ENCODE data around the gene BRF1. TPM values are rescaled to one million over a fixed set of nuclear protein-coding genes. Genes with fewer than 3 reads are reported as not detected.

The BRF1 gene
- total and polyA plus RNA-seq, 2 of the 13 experiments (the other 11 are each of a cell fraction or from before 2014, with no cell fraction given), result 5.1 to 11.0 TPM

DNA sequence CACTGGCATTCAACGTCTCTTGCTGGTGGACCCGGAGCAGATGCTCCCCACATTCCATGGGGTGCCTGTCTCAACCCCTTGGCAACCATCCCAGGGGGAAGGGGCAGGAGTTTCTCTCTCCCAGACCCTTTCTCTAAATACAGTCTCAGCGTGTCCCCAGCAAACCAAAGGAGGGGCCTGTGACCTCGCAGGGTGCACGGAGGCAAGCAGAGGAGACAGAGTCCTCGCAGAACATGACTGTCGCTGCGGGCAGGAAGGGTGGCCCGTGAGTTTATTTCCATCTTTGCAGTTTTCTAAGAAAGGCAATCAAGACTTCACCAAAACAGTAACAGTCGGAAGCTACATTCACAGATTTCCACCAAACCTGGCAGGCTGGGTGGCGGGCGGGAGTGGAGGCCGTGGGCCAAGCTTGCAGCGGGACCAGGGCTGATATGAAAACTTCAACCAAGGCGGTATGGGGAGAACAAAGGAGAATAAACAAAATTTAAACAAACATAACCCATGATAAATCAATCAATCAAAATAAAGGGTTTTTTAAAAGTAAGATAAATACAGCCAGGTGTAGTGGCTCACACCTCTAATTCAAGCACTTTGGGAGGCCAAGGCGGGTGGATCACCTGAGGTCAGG, 18.6 kb downstream of the BRF1 start:
- Histone ChIP-seq H3K79me2 (ENCODE audit: insufficient read depth, low read length) (peaks cover 34% of the 10 kb centered on the region), H3K4me3 (replicated peaks in 1 of 3; ENCODE audit: insufficient read depth in 1 of 3, low read depth in 2 of 3, low read length in 3 of 3) (no peak overlapping the region), H3K27ac (ENCODE audit: extremely low read length, insufficient read depth, low read length) (no peak overlapping the region), H3K4me2 (ENCODE audit: low read depth, low read length) (no peak overlapping the region), H3K4me1 (ENCODE audit: insufficient read depth, low read length) (peaks cover 6% of the 10 kb centered on the region; the same call in 1 of the 2 replicates), H3K27me3 (ENCODE audit: control insufficient read depth in 1 of 2, insufficient read depth in 2 of 2, low read length in 2 of 2) (no peaks in the 10 kb centered on the region), H4K20me1 (ENCODE audit: insufficient read depth, low read length) (peaks cover 11% of the 10 kb centered on the region; the same call in 1 of the 2 replicates), H2AFZ (ENCODE audit: low read length) (no peak overlapping the region), H3K36me3 (replicated peaks in 1 of 2; ENCODE audit: control insufficient read depth in 1 of 2, insufficient read depth in 2 of 2, low read length in 2 of 2) (peaks cover 7 to 19% of the 10 kb centered on the region in 2 experiments; a peak in 3 of 5 replicates), H3K9me3 (ENCODE audit: low read length) (no peaks in the 10 kb centered on the region), H3K9ac (ENCODE audit: insufficient read depth, low read depth, low read length) (no peak overlapping the region)
- 83% methylated on average over 16 of the region's 16 CpGs for WGBS (ENCODE audit: low lambda C conversion rate)
- intact Hi-C loops (cut with micrococcal nuclease; ENCODE audit: unreplicated experiment), result no loop called here
- DNase-seq (ENCODE audit: low spot score) (no peak), FAIRE-seq (no peak), ATAC-seq (peak; percentile 26; the same call in 1 of the 3 replicates)
- in situ Hi-C loops (cut with HindIII; ENCODE audit: extremely low pct_ligation_motif_present, low pct_unique_long_range_greater_than_20kb), result loop anchor here (5.0 kb wide), 1 partner anchor 80 kb away; no protein-coding TSS in a partner anchor
- ChIA-PET POLR2A (no interaction called here), CTCF (ENCODE audit: low intra/inter-chr PET ratio, low total read pairs) (no interaction called here)
- TF ChIP-seq MED1 (CRISPR knock-in tag; IDR thresholded peaks at IDR 0.05) (no peak), MAFK (conservative IDR thresholded peaks at IDR 0.05 in 1 of 2, IDR thresholded peaks at IDR 0.05 in 1 of 2; ENCODE audit: low read length in 2 of 2) (no peak), YY1 (IDR thresholded peaks at IDR 0.05; ENCODE audit: insufficient read depth, insufficient replicate concordance, low read depth, low read length) (no peak)
- TF ChIP-seq, protein P1, sequence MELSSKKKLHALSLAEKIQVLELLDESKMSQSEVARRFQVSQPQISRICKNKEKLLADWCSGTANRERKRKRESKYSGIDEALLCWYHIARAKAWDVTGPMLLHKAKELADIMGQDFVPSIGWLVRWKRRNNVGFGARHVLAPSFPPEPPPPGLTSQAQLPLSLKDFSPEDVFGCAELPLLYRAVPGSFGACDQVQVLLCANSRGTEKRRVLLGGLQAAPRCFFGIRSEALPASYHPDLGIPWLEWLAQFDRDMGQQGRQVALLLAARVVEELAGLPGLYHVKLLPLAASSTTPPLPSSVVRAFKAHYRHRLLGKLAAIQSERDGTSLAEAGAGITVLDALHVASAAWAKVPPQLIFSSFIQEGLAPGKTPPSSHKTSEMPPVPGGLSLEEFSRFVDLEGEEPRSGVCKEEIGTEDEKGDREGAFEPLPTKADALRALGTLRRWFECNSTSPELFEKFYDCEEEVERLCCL (CRISPR knock-in tag; IDR thresholded peaks at IDR 0.05; ENCODE audit: borderline replicate concordance), result no peak
- TF ChIP-seq, protein P2, sequence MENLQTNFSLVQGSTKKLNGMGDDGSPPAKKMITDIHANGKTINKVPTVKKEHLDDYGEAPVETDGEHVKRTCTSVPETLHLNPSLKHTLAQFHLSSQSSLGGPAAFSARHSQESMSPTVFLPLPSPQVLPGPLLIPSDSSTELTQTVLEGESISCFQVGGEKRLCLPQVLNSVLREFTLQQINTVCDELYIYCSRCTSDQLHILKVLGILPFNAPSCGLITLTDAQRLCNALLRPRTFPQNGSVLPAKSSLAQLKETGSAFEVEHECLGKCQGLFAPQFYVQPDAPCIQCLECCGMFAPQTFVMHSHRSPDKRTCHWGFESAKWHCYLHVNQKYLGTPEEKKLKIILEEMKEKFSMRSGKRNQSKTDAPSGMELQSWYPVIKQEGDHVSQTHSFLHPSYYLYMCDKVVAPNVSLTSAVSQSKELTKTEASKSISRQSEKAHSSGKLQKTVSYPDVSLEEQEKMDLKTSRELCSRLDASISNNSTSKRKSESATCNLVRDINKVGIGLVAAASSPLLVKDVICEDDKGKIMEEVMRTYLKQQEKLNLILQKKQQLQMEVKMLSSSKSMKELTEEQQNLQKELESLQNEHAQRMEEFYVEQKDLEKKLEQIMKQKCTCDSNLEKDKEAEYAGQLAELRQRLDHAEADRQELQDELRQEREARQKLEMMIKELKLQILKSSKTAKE (CRISPR knock-in tag; IDR thresholded peaks at IDR 0.05; ENCODE audit: borderline replicate concordance), result no peak
- TF ChIP-seq, protein P3, sequence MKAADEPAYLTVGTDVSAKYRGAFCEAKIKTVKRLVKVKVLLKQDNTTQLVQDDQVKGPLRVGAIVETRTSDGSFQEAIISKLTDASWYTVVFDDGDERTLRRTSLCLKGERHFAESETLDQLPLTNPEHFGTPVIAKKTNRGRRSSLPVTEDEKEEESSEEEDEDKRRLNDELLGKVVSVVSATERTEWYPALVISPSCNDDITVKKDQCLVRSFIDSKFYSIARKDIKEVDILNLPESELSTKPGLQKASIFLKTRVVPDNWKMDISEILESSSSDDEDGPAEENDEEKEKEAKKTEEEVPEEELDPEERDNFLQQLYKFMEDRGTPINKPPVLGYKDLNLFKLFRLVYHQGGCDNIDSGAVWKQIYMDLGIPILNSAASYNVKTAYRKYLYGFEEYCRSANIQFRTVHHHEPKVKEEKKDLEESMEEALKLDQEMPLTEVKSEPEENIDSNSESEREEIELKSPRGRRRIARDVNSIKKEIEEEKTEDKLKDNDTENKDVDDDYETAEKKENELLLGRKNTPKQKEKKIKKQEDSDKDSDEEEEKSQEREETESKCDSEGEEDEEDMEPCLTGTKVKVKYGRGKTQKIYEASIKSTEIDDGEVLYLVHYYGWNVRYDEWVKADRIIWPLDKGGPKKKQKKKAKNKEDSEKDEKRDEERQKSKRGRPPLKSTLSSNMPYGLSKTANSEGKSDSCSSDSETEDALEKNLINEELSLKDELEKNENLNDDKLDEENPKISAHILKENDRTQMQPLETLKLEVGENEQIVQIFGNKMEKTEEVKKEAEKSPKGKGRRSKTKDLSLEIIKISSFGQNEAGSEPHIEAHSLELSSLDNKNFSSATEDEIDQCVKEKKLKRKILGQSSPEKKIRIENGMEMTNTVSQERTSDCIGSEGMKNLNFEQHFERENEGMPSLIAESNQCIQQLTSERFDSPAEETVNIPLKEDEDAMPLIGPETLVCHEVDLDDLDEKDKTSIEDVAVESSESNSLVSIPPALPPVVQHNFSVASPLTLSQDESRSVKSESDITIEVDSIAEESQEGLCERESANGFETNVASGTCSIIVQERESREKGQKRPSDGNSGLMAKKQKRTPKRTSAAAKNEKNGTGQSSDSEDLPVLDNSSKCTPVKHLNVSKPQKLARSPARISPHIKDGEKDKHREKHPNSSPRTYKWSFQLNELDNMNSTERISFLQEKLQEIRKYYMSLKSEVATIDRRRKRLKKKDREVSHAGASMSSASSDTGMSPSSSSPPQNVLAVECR (CRISPR knock-in tag; IDR thresholded peaks at IDR 0.05; ENCODE audit: borderline replicate concordance), result no peak
- TF ChIP-seq, protein P4, sequence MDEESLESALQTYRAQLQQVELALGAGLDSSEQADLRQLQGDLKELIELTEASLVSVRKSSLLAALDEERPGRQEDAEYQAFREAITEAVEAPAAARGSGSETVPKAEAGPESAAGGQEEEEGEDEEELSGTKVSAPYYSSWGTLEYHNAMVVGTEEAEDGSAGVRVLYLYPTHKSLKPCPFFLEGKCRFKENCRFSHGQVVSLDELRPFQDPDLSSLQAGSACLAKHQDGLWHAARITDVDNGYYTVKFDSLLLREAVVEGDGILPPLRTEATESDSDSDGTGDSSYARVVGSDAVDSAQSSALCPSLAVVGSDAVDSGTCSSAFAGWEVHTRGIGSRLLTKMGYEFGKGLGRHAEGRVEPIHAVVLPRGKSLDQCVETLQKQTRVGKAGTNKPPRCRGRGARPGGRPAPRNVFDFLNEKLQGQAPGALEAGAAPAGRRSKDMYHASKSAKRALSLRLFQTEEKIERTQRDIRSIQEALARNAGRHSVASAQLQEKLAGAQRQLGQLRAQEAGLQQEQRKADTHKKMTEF (CRISPR knock-in tag; IDR thresholded peaks at IDR 0.05), result no peak
- TF ChIP-seq, protein P5, sequence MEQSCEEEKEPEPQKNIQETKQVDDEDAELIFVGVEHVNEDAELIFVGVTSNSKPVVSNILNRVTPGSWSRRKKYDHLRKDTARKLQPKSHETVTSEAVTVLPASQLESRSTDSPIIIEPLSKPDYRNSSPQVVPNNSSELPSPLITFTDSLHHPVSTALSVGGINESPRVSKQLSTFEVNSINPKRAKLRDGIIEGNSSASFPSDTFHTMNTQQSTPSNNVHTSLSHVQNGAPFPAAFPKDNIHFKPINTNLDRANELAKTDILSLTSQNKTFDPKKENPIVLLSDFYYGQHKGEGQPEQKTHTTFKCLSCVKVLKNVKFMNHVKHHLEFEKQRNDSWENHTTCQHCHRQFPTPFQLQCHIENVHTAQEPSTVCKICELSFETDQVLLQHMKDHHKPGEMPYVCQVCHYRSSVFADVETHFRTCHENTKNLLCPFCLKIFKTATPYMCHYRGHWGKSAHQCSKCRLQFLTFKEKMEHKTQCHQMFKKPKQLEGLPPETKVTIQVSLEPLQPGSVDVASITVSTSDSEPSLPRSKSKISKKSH (CRISPR knock-in tag; IDR thresholded peaks at IDR 0.05; ENCODE audit: borderline replicate concordance), result no peak
- no TSS peak for BruUV-seq (replicated peaks)

Data from HepG2 (cell line).